H9 (cell line): ENCODE data around the gene PREX1. TPM values are rescaled to one million over a fixed set of nuclear protein-coding genes. Genes with fewer than 3 reads are reported as not detected.

ENCODE experiments used
- DNase-seq: peaks from one replicate; pipeline ENCODE4 v3.0.0-alpha.2; 2017
- H2AFZ ChIP-seq: one replicate; pipeline ENCODE4 v1.6.1; 2013; ENCODE audit warnings: mild to moderate bottlenecking, low read length, control low read depth, moderate library complexity
- H2AK5ac ChIP-seq: 2 replicates; pipeline ENCODE4 v1.6.1; 2013; ENCODE audit warnings: low read length, control low read depth, mixed read lengths; ENCODE audit not compliant: insufficient read length
- H2BK120ac ChIP-seq: one replicate; pipeline ENCODE4 v1.6.1; 2013; ENCODE audit warnings: low read depth, mild to moderate bottlenecking, low read length, control low read depth, inconsistent platforms; ENCODE audit not compliant: poor library complexity, severe bottlenecking
- H2BK12ac ChIP-seq: 2 replicates; pipeline ENCODE4 v1.6.1; 2013; ENCODE audit warnings: low read length, control low read depth, mixed read lengths, low read depth; ENCODE audit not compliant: insufficient read length
- H2BK15ac ChIP-seq: 2 replicates; pipeline ENCODE4 v1.6.1; 2013; ENCODE audit warnings: low read depth, low read length, control low read depth
- H2BK20ac ChIP-seq: one replicate; pipeline ENCODE4 v1.6.1; 2013; ENCODE audit warnings: low read depth, mild to moderate bottlenecking, low read length, control low read depth, inconsistent platforms; ENCODE audit not compliant: poor library complexity, severe bottlenecking
- H2BK5ac ChIP-seq: 2 replicates; pipeline ENCODE4 v1.6.1; 2013; ENCODE audit warnings: low read length, control low read depth, mixed read lengths; ENCODE audit not compliant: insufficient read length
- H3K14ac ChIP-seq: 2 replicates; pipeline ENCODE4 v1.6.1; 2013; ENCODE audit warnings: low read length, control low read depth; ENCODE audit not compliant: insufficient read depth
- H3K18ac ChIP-seq: 2 replicates; pipeline ENCODE4 v1.6.1; 2013; ENCODE audit warnings: low read depth, mild to moderate bottlenecking, mixed read lengths, low read length, control low read depth; ENCODE audit not compliant: insufficient read length
- H3K23ac ChIP-seq: 2 replicates; pipeline ENCODE4 v1.6.1; 2013; ENCODE audit warnings: low read length, control low read depth, mixed read lengths, low read depth; ENCODE audit not compliant: insufficient read length
- H3K23me2 ChIP-seq: 2 replicates; pipeline ENCODE4 v1.6.1; 2013; ENCODE audit warnings: low read depth, mild to moderate bottlenecking, mixed read lengths, low read length, control low read depth; ENCODE audit not compliant: insufficient read length, poor library complexity, severe bottlenecking
- H3K27ac ChIP-seq: 2 replicates; pipeline ENCODE4 v1.5.1; 2013; ENCODE audit warnings: low read length, control low read depth, mixed read lengths, low read depth; ENCODE audit not compliant: insufficient read length
- H3K27me3 ChIP-seq: 2 replicates; pipeline ENCODE4 v1.6.1; 2013; ENCODE audit warnings: low read length, control low read depth, inconsistent platforms; ENCODE audit not compliant: insufficient read depth
- H3K4ac ChIP-seq: 2 replicates; pipeline ENCODE4 v1.6.1; 2013; ENCODE audit warnings: low read depth, mild to moderate bottlenecking, control low read depth, inconsistent platforms, low read length, moderate library complexity
- H3K4me1 ChIP-seq: 2 replicates; pipeline ENCODE4 v1.6.1; 2013; ENCODE audit warnings: low read length, control low read depth, inconsistent platforms; ENCODE audit not compliant: insufficient read depth
- H3K4me2 ChIP-seq: 2 replicates; pipeline ENCODE4 v1.6.1; 2013; ENCODE audit warnings: low read length, control low read depth, mixed read lengths; ENCODE audit not compliant: insufficient read length, insufficient read depth
- H3K56ac ChIP-seq: 2 replicates; pipeline ENCODE4 v1.6.1; 2013; ENCODE audit warnings: low read depth, mild to moderate bottlenecking, mixed read lengths, low read length, control low read depth; ENCODE audit not compliant: insufficient read length
- H3K79me1 ChIP-seq: 2 replicates; pipeline ENCODE4 v1.6.1; 2013; ENCODE audit warnings: low read depth, mild to moderate bottlenecking, moderate library complexity, low read length, control low read depth, inconsistent platforms; ENCODE audit not compliant: insufficient read depth, poor library complexity, severe bottlenecking
- H3K79me2 ChIP-seq: 2 replicates; pipeline ENCODE4 v1.6.1; 2013; ENCODE audit warnings: low read length, control low read depth, inconsistent platforms; ENCODE audit not compliant: insufficient read depth
- H3K9ac ChIP-seq: 2 replicates; pipeline ENCODE4 v1.6.1; 2013; ENCODE audit warnings: low read length, control low read depth, mixed read lengths; ENCODE audit not compliant: insufficient read length; ENCODE audit errors: extremely low read depth
- H3K9me3 ChIP-seq: one replicate; pipeline ENCODE4 v1.6.1; 2013; ENCODE audit warnings: low read depth, low read length, inconsistent platforms; ENCODE audit not compliant: control insufficient read depth
- H3T11ph ChIP-seq: one replicate; pipeline ENCODE4 v1.6.1; 2013; ENCODE audit warnings: mild to moderate bottlenecking, low read length, control low read depth, inconsistent platforms
- H4K20me1 ChIP-seq: one replicate; pipeline ENCODE4 v1.6.1; 2013; ENCODE audit not compliant: control insufficient read depth, insufficient read length, insufficient read depth
- H4K5ac ChIP-seq: 2 replicates; pipeline ENCODE4 v1.6.1; 2013; ENCODE audit warnings: low read depth, mild to moderate bottlenecking, mixed read lengths, low read length, control low read depth; ENCODE audit not compliant: insufficient read length
- H4K8ac ChIP-seq: replicated peaks from 2 replicates; pipeline ENCODE4 v1.6.1; 2013; ENCODE audit warnings: low read length, control low read depth, mixed read lengths, low read depth; ENCODE audit not compliant: insufficient read length
- H4K91ac ChIP-seq: 2 replicates; pipeline ENCODE4 v1.6.1; 2013; ENCODE audit warnings: low read depth, mild to moderate bottlenecking, moderate library complexity, mixed read lengths, low read length, control low read depth; ENCODE audit not compliant: insufficient read length
- H3K27ac Mint-ChIP-seq, 3 experiments: 2 replicates in 2 of 3; 3 replicates in 1 of 3; pipeline ENCODE4 v1.8.0; 2020 to 2021; ENCODE audit warnings: mixed read lengths in 3 of 3, mild to moderate bottlenecking in 1 of 3, moderate library complexity in 1 of 3
- H3K27me3 Mint-ChIP-seq: 2 replicates; pipeline ENCODE4 v1.8.0; 2021; ENCODE audit warnings: low read depth, mild to moderate bottlenecking, moderate library complexity, mixed read lengths
- H3K36me3 Mint-ChIP-seq, 3 experiments: 2 replicates in 2 of 3; 3 replicates in 1 of 3; pipeline ENCODE4 v1.8.0; 2020 to 2021; ENCODE audit warnings: low read depth in 3 of 3, mixed read lengths in 3 of 3; ENCODE audit not compliant: insufficient read depth in 1 of 3
- H3K4me1 Mint-ChIP-seq, 2 experiments: 2 replicates each; pipeline ENCODE4 v1.8.0; 2020; ENCODE audit warnings: mixed read lengths in 2 of 2
- H3K4me3 Mint-ChIP-seq, 2 experiments: 2 replicates in 1 of 2; 3 replicates in 1 of 2; pipeline ENCODE4 v1.8.0; 2020 to 2021; ENCODE audit warnings: mild to moderate bottlenecking in 2 of 2, mixed read lengths in 2 of 2, moderate library complexity in 1 of 2
- H3K9me3 Mint-ChIP-seq, 2 experiments: 2 replicates in 1 of 2; 3 replicates in 1 of 2; pipeline ENCODE4 v1.8.0; 2020; ENCODE audit warnings: mild to moderate bottlenecking in 2 of 2, mixed read lengths in 2 of 2, moderate library complexity in 1 of 2
- WGBS: extraction: QIAGEN DNeasy Blood & Tissue Kit; methylation state at CpG from one replicate; pipeline ENCODE4 v1.1.7; 2013; ENCODE audit warnings: missing lambda C conversion rate, low lambda C conversion rate, mixed read lengths; ENCODE audit not compliant: insufficient read length; ENCODE audit errors: extremely low coverage; 5-methylcytosine and 5-hydroxymethylcytosine counted together
- total RNA-seq: library from RNA; stranded (reverse); gene quantifications from 2 replicates; pipeline ENCODE4 v1.2.1, GENCODE V29; 2021
- TF ChIP-seq, protein P1 (sequence below): fragments of 200-600 bp; sonication (generic); conservative IDR thresholded peaks from 3 replicates; pipeline ENCODE4 v1.8.0; 2021; ENCODE audit warnings: antibody characterized with exemption, mild to moderate bottlenecking

Gene PREX1
- total RNA-seq, 1 experiment from 2014 or later: 6.6 TPM

GRCh38 chr20:48801197-48801596 is 26.6 kb downstream of the PREX1 start:
- no peak overlapping the region; a peak in 1 of 7 replicates for H3K27ac Mint-ChIP-seq
- no peak overlapping the region for H3K23ac ChIP-seq
- peaks cover 6% of the 10 kb centered on the region for H3K27me3 Mint-ChIP-seq
- H2BK12ac ChIP-seq: no peak overlapping the region
- H4K5ac ChIP-seq: no peak overlapping the region
- no peak overlapping the region for H3K4me3 Mint-ChIP-seq
- no peak overlapping the region for H3K18ac ChIP-seq
- peaks cover 0 to 4% of the 10 kb centered on the region in 2 experiments; a peak in 3 of 5 replicates for H3K9me3 Mint-ChIP-seq
- no peak overlapping the region for H2BK20ac ChIP-seq
- no peaks in the 10 kb centered on the region for H3K4me1 ChIP-seq
- H3K79me1 ChIP-seq: no peaks in the 10 kb centered on the region
- no peak for DNase-seq
- peaks cover 19 to 27% of the 10 kb centered on the region in 2 experiments for H3K4me1 Mint-ChIP-seq
- no peak overlapping the region for H2BK120ac ChIP-seq
- H3K56ac ChIP-seq: no peak overlapping the region
- H3K9me3 ChIP-seq: no peaks in the 10 kb centered on the region
- H3K36me3 Mint-ChIP-seq: peaks cover 0 to 9% (median 2%) of the 10 kb centered on the region in 3 experiments; a peak in 1 of 7 replicates
- H3T11ph ChIP-seq: no peak overlapping the region
- WGBS: no CpG with 5 or more reads among the region's 10 CpGs
- H3K27me3 ChIP-seq: no peaks in the 10 kb centered on the region
- no peaks in the 10 kb centered on the region for H4K20me1 ChIP-seq
- H3K4ac ChIP-seq: no peak overlapping the region
- no peak overlapping the region for H3K14ac ChIP-seq
- H4K91ac ChIP-seq: no peak overlapping the region
- H3K4me2 ChIP-seq: no peak overlapping the region
- no peak overlapping the region for H2BK15ac ChIP-seq
- H3K79me2 ChIP-seq: no peaks in the 10 kb centered on the region
- no peaks in the 10 kb centered on the region for H3K23me2 ChIP-seq
- H2AFZ ChIP-seq: no peak overlapping the region
- H2BK5ac ChIP-seq: no peak overlapping the region
- TF ChIP-seq, protein P1, sequence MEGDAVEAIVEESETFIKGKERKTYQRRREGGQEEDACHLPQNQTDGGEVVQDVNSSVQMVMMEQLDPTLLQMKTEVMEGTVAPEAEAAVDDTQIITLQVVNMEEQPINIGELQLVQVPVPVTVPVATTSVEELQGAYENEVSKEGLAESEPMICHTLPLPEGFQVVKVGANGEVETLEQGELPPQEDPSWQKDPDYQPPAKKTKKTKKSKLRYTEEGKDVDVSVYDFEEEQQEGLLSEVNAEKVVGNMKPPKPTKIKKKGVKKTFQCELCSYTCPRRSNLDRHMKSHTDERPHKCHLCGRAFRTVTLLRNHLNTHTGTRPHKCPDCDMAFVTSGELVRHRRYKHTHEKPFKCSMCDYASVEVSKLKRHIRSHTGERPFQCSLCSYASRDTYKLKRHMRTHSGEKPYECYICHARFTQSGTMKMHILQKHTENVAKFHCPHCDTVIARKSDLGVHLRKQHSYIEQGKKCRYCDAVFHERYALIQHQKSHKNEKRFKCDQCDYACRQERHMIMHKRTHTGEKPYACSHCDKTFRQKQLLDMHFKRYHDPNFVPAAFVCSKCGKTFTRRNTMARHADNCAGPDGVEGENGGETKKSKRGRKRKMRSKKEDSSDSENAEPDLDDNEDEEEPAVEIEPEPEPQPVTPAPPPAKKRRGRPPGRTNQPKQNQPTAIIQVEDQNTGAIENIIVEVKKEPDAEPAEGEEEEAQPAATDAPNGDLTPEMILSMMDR: no peak
- no peak overlapping the region for H4K8ac ChIP-seq
- no peak overlapping the region for H2AK5ac ChIP-seq
- H3K27ac ChIP-seq: no peak overlapping the region
- H3K9ac ChIP-seq: no peak overlapping the region
